OCI-LY1 (cell line): ENCODE data around the gene NKAIN2.
"Not testable (repeated sequence)": the region's sequence is repeated elsewhere in the genome, so short reads cannot be mapped to it uniquely, and the experiment has no call there.

Source experiments
- H2AFZ ChIP-seq: fragments of 200-600 bp; sonication (generic), shearing (Covaris generic); 2 replicates; pipeline ENCODE4 v1.6.0; 2014; ENCODE audit warnings: antibody characterized with exemption, mild to moderate bottlenecking, low read length
- H3F3A ChIP-seq: fragments of 200-600 bp; sonication (generic), shearing (Covaris generic); 2 replicates; pipeline ENCODE4 v1.6.0; 2014; ENCODE audit warnings: mild to moderate bottlenecking, antibody characterized with exemption, low read length, moderate library complexity; ENCODE audit not compliant: insufficient read depth
- H3K27ac ChIP-seq: fragments of 200-600 bp; sonication (generic); 2 replicates; pipeline ENCODE4 v1.5.1; 2014; ENCODE audit warnings: low read length, mixed run types, mild to moderate bottlenecking, low read depth; ENCODE audit not compliant: poor library complexity, severe bottlenecking
- H3K27me3 ChIP-seq: fragments of 200-600 bp; sonication (generic); 2 replicates; pipeline ENCODE4 v1.6.0; 2014; ENCODE audit warnings: antibody characterized with exemption, mild to moderate bottlenecking, low read length, moderate library complexity; ENCODE audit not compliant: insufficient read depth
- H3K36me3 ChIP-seq: fragments of 200-600 bp; sonication (generic); 2 replicates; pipeline ENCODE4 v1.6.1; 2014; ENCODE audit warnings: mild to moderate bottlenecking, antibody characterized with exemption, low read length, moderate library complexity, mixed read lengths; ENCODE audit not compliant: insufficient read depth
- H3K4me1 ChIP-seq: fragments of 200-600 bp; sonication (generic); 2 replicates; pipeline ENCODE4 v1.5.1; 2014; ENCODE audit warnings: mild to moderate bottlenecking, low read length, moderate library complexity; ENCODE audit not compliant: insufficient read depth, severe bottlenecking
- H3K4me2 ChIP-seq: fragments of 200-600 bp; sonication (generic), shearing (Covaris generic); 2 replicates; pipeline ENCODE4 v1.6.1; 2014; ENCODE audit warnings: low read length
- H3K4me3 ChIP-seq: fragments of 200-600 bp; sonication (generic); 2 replicates; pipeline ENCODE4 v1.5.1; 2014; ENCODE audit warnings: low read length, low read depth, mild to moderate bottlenecking, mixed read lengths; ENCODE audit not compliant: poor library complexity, severe bottlenecking
- H3K79me2 ChIP-seq: fragments of 200-600 bp; shearing (Covaris generic); 2 replicates; pipeline ENCODE4 v1.6.1; 2016; ENCODE audit warnings: mixed run types, low read length, mixed read lengths; ENCODE audit not compliant: insufficient read depth
- H3K9ac ChIP-seq: fragments of 200-600 bp; sonication (generic), shearing (Covaris generic); 2 replicates; pipeline ENCODE4 v1.6.1; 2014; ENCODE audit warnings: mild to moderate bottlenecking, low read length, mixed read lengths
- H3K9me2 ChIP-seq: fragments of 200-600 bp; sonication (generic), shearing (Covaris generic); 2 replicates; pipeline ENCODE4 v1.6.1; 2014; ENCODE audit warnings: low read depth, mild to moderate bottlenecking, low read length, mixed read lengths
- H3K9me3 ChIP-seq: fragments of 200-600 bp; shearing (Covaris generic); 2 replicates; pipeline ENCODE4 v1.6.1; 2014; ENCODE audit warnings: low read length, mixed read lengths
- H4K20me1 ChIP-seq: fragments of 200-600 bp; sonication (generic), shearing (Covaris generic); 2 replicates; pipeline ENCODE4 v1.6.0; 2016; ENCODE audit warnings: mild to moderate bottlenecking, low read length; ENCODE audit not compliant: insufficient read depth
- CTCF ChIP-seq: fragments of 200-600 bp; sonication (generic), shearing (Covaris generic); IDR thresholded peaks from 2 replicates; pipeline ENCODE4 v1.5.1; 2017; ENCODE audit warnings: mild to moderate bottlenecking, antibody characterized with exemption, low read length, moderate library complexity, mixed read lengths
- EZH2 ChIP-seq: fragments of 200-600 bp; sonication (generic), shearing (Covaris generic); IDR thresholded peaks from 2 replicates; pipeline ENCODE4 v1.8.0; 2017; ENCODE audit warnings: borderline replicate concordance, mixed run types, mild to moderate bottlenecking, antibody characterized with exemption, low read length, moderate library complexity, mixed read lengths

NKAIN2 gene

GRCh38 chr6:124158024-124158423 lies 354.4 kb downstream of the NKAIN2 start:
- H3K9me3 ChIP-seq, result no peaks in the 10 kb centered on the region
- H3K9ac ChIP-seq, result no peak overlapping the region
- no peak overlapping the region for H3K27ac ChIP-seq
- H3K27me3 ChIP-seq, result no peaks in the 10 kb centered on the region
- no peaks in the 10 kb centered on the region for H3K79me2 ChIP-seq
- no peak overlapping the region for H3K4me3 ChIP-seq
- H3K36me3 ChIP-seq, result no peaks in the 10 kb centered on the region
- H2AFZ ChIP-seq, result no peak overlapping the region
- no peaks in the 10 kb centered on the region for H3K4me1 ChIP-seq
- H3F3A ChIP-seq, result no peaks in the 10 kb centered on the region
- TF ChIP-seq EZH2 (no peak), CTCF (no peak)
- H3K4me2 ChIP-seq, result no peak overlapping the region
- no peaks in the 10 kb centered on the region for H3K9me2 ChIP-seq
- no peaks in the 10 kb centered on the region for H4K20me1 ChIP-seq

- H3K9me3 ChIP-seq, result no peaks in the 10 kb centered on the region
- H3K4me1 ChIP-seq, result no peaks in the 10 kb centered on the region
- no peak overlapping the region for H3K4me3 ChIP-seq
- no peak overlapping the region for H3K27ac ChIP-seq
- H3K36me3 ChIP-seq, result no peaks in the 10 kb centered on the region
- H3F3A ChIP-seq, result no peaks in the 10 kb centered on the region
- TF ChIP-seq CTCF (no peak), EZH2 (no peak)
- no peak overlapping the region for H2AFZ ChIP-seq
- H3K9ac ChIP-seq, result no peak overlapping the region
- H3K9me2 ChIP-seq, result no peaks in the 10 kb centered on the region
- H4K20me1 ChIP-seq, result no peaks in the 10 kb centered on the region
- no peaks in the 10 kb centered on the region for H3K79me2 ChIP-seq
- no peak overlapping the region for H3K4me2 ChIP-seq
- no peaks in the 10 kb centered on the region for H3K27me3 ChIP-seq
These were observed 360.0 kb downstream of the NKAIN2 start for GRCh38 chr6:124163676-124164075.

GRCh38 chr6:124164343-124164742 lies 360.7 kb downstream of the NKAIN2 start:
- H3K9me3 ChIP-seq, result no peaks in the 10 kb centered on the region
- no peaks in the 10 kb centered on the region for H3K27me3 ChIP-seq
- no peaks in the 10 kb centered on the region for H3K9me2 ChIP-seq
- H3K4me2 ChIP-seq, result no peak overlapping the region
- no peaks in the 10 kb centered on the region for H3K4me1 ChIP-seq
- no peaks in the 10 kb centered on the region for H3F3A ChIP-seq
- H2AFZ ChIP-seq, result no peak overlapping the region
- H3K79me2 ChIP-seq, result no peaks in the 10 kb centered on the region
- H3K36me3 ChIP-seq, result no peaks in the 10 kb centered on the region
- no peak for TF ChIP-seq CTCF
- no peak for TF ChIP-seq EZH2
- no peaks in the 10 kb centered on the region for H4K20me1 ChIP-seq
- no peak overlapping the region for H3K9ac ChIP-seq
- H3K4me3 ChIP-seq, result no peak overlapping the region
- no peak overlapping the region for H3K27ac ChIP-seq

- H3K9me2 ChIP-seq, H3K27ac ChIP-seq: not testable (repeated sequence)
These were observed 363.6 kb downstream of the NKAIN2 start for GRCh38 chr6:124167249-124167648.

More at GRCh38 chr6:124167249-124167648, 363.6 kb downstream of the NKAIN2 start:
- H2AFZ ChIP-seq, H4K20me1 ChIP-seq, H3F3A ChIP-seq, H3K79me2 ChIP-seq, H3K27me3 ChIP-seq, H3K4me2 ChIP-seq, H3K36me3 ChIP-seq, H3K4me3 ChIP-seq, H3K4me1 ChIP-seq, H3K9me3 ChIP-seq, H3K9ac ChIP-seq: not testable (repeated sequence)
